Measurements from ENCODE around the gene PPP2R2B. TPM values are rescaled to one million over a fixed set of nuclear protein-coding genes. Genes with fewer than 3 reads are reported as not detected.

The PPP2R2B gene
- total RNA-seq, 4 donors from 2014 or later, result 0.20 to 1.9 (median 1.3) TPM

GRCh38 chr5:146762830-146763229 is 115.7 kb downstream of the PPP2R2B start:
- in situ Hi-C loops (cut with MboI; ENCODE audit: low pct_ligation_motif_present in 1 of 4, low pct_unique_long_range_greater_than_20kb in 1 of 4, low sequenced_read_pairs in 3 of 4) (no loop called here), intact Hi-C loops (cut with DNase I; ENCODE audit: low total_unique reads) (no loop called here)
- no peaks in the 10 kb centered on the region for H3K9me3 ChIP-seq
- TF ChIP-seq CTCF (IDR thresholded peaks at IDR 0.05) (no peak), POLR2A (IDR thresholded peaks at IDR 0.05) (no peak), POLR2AphosphoS5 (IDR thresholded peaks at IDR 0.05) (no peak), EP300 (IDR thresholded peaks at IDR 0.05; ENCODE audit: low read depth) (no peak)
- H3K36me3 ChIP-seq, result no peaks in the 10 kb centered on the region
- H3K27me3 ChIP-seq, result no peaks in the 10 kb centered on the region
- 54 to 67% methylated on average over 2 to 5 of the region's 5 CpGs for WGBS, 2 donors (ENCODE audit: low coverage in 1 of 2)
- no peak for DNase-seq
- H3K4me1 ChIP-seq, result no peaks in the 10 kb centered on the region
- H3K27ac ChIP-seq, result no peak overlapping the region
- no peak overlapping the region for H3K4me3 ChIP-seq

- Histone ChIP-seq H3K9me3 (no peaks in the 10 kb centered on the region), H3K27me3 (no peaks in the 10 kb centered on the region), H3K36me3 (no peaks in the 10 kb centered on the region), H3K4me1 (no peaks in the 10 kb centered on the region), H3K27ac (no peak overlapping the region), H3K4me3 (no peak overlapping the region)
- no peak for DNase-seq
- 76 to 80% methylated on average over 1 of the region's 1 CpG for whole genome bisulfite sequencing, 2 donors (ENCODE audit: low coverage in 1 of 2)
- in situ Hi-C loops (cut with MboI; ENCODE audit: low pct_ligation_motif_present in 1 of 4, low pct_unique_long_range_greater_than_20kb in 1 of 4, low sequenced_read_pairs in 3 of 4) (no loop called here), intact Hi-C loops (cut with DNase I; ENCODE audit: low total_unique reads) (no loop called here)
- TF ChIP-seq EP300 (IDR thresholded peaks at IDR 0.05; ENCODE audit: low read depth) (no peak), CTCF (IDR thresholded peaks at IDR 0.05) (no peak), POLR2AphosphoS5 (IDR thresholded peaks at IDR 0.05) (no peak), POLR2A (IDR thresholded peaks at IDR 0.05) (no peak)
These were observed 116.7 kb downstream of the PPP2R2B start for GRCh38 chr5:146761811-146762210.

GRCh38 chr5:146758938-146759337 is 119.6 kb downstream of the PPP2R2B start:
- no peak for DNase-seq
- Histone ChIP-seq H3K27me3 (no peaks in the 10 kb centered on the region), H3K4me1 (no peaks in the 10 kb centered on the region), H3K4me3 (no peak overlapping the region), H3K9me3 (no peaks in the 10 kb centered on the region), H3K27ac (no peak overlapping the region), H3K36me3 (no peaks in the 10 kb centered on the region)
- intact Hi-C loops (cut with DNase I; ENCODE audit: low total_unique reads), result no loop called here
- in situ Hi-C loops (cut with MboI; ENCODE audit: low pct_ligation_motif_present in 1 of 4, low pct_unique_long_range_greater_than_20kb in 1 of 4, low sequenced_read_pairs in 3 of 4), result no loop called here
- TF ChIP-seq CTCF (IDR thresholded peaks at IDR 0.05) (no peak), POLR2AphosphoS5 (IDR thresholded peaks at IDR 0.05) (no peak), POLR2A (IDR thresholded peaks at IDR 0.05) (no peak), EP300 (IDR thresholded peaks at IDR 0.05; ENCODE audit: low read depth) (no peak)

GRCh38 chr5:146758076-146758475 is 120.5 kb downstream of the PPP2R2B start:
- Histone ChIP-seq H3K27me3 (no peaks in the 10 kb centered on the region), H3K4me3 (no peak overlapping the region), H3K36me3 (no peaks in the 10 kb centered on the region), H3K9me3 (no peaks in the 10 kb centered on the region), H3K27ac (no peak overlapping the region), H3K4me1 (no peaks in the 10 kb centered on the region)
- in situ Hi-C loops (cut with MboI; ENCODE audit: low pct_ligation_motif_present in 1 of 4, low pct_unique_long_range_greater_than_20kb in 1 of 4, low sequenced_read_pairs in 3 of 4) (no loop called here), intact Hi-C loops (cut with DNase I; ENCODE audit: low total_unique reads) (no loop called here)
- DNase-seq, result no peak
- WGBS, 2 donors (ENCODE audit: low coverage in 1 of 2), result 70 to 71% methylated on average over 1 of the region's 1 CpG
- TF ChIP-seq CTCF (IDR thresholded peaks at IDR 0.05) (no peak), POLR2A (IDR thresholded peaks at IDR 0.05) (no peak), POLR2AphosphoS5 (IDR thresholded peaks at IDR 0.05) (no peak), EP300 (IDR thresholded peaks at IDR 0.05; ENCODE audit: low read depth) (no peak)

Measured in transverse colon (tissue), 4 donors.